HepG2 (cell line): ENCODE results near the gene REPIN1. TPM values are rescaled to one million over a fixed set of nuclear protein-coding genes. Genes with fewer than 3 reads are reported as not detected.

Experiments used
- ADNP ChIP-seq: sonication (generic); formaldehyde crosslinking; IDR thresholded peaks from 2 replicates; pipeline ENCODE4 v1.4.0; 2020; ENCODE audit warnings: missing genetic modification reagents
- AGO2 ChIP-seq: fragments of 200-400 bp; formaldehyde crosslinking; optimal IDR thresholded peaks from 2 replicates; pipeline ENCODE3; 2017; ENCODE audit warnings: mild to moderate bottlenecking, low read depth, low read length, moderate library complexity
- ERF ChIP-seq: IDR thresholded peaks from 2 replicates; pipeline ENCODE4 v1.6.1; 2018; ENCODE audit warnings: missing biosample characterization, missing genetic modification reagents
- HMG20A ChIP-seq: IDR thresholded peaks from 2 replicates; pipeline ENCODE4 v1.6.1; 2016; ENCODE audit warnings: borderline replicate concordance
- ISL2 ChIP-seq: sonication (generic); formaldehyde crosslinking; IDR thresholded peaks from 2 replicates; pipeline ENCODE4 v1.5.0; 2020; ENCODE audit warnings: missing genetic modification reagents
- KLF13 ChIP-seq: sonication (generic); formaldehyde crosslinking; IDR thresholded peaks from 2 replicates; pipeline ENCODE4 v1.4.0; 2020; ENCODE audit warnings: mild to moderate bottlenecking, missing genetic modification reagents
- SPEN ChIP-seq: sonication (generic); formaldehyde crosslinking; IDR thresholded peaks from 2 replicates; pipeline ENCODE4 v1.5.1; 2020; ENCODE audit warnings: low read depth, mild to moderate bottlenecking, missing genetic modification reagents
- ZFP62 ChIP-seq: sonication (generic); formaldehyde crosslinking; IDR thresholded peaks from 2 replicates; pipeline ENCODE4 v1.4.0; 2020; ENCODE audit warnings: missing genetic modification reagents
- ZNF441 ChIP-seq: sonication (generic); formaldehyde crosslinking; IDR thresholded peaks from 2 replicates; pipeline ENCODE4 v1.7.0; 2021; ENCODE audit warnings: missing genetic modification reagents, borderline replicate concordance
- ZNF556 ChIP-seq: sonication (generic); formaldehyde crosslinking; IDR thresholded peaks from 2 replicates; pipeline ENCODE4 v1.4.0; 2020; ENCODE audit warnings: mild to moderate bottlenecking, missing genetic modification reagents, borderline replicate concordance
- ZNF644 ChIP-seq: IDR thresholded peaks from 2 replicates; pipeline ENCODE4 v1.6.1; 2016; ENCODE audit warnings: low read depth
- polyA plus RNA-seq, 8 experiments: library from polyadenylated mRNA; depleted of rRNA in 3 of 8; stranded (reverse) in 7 of 8; unstranded in 1 of 8; fragments of >200 nt; fragmentation: Illumina TruSeq in 4 of 8; extraction: Trizol in 4 of 8; gene quantifications; 2 replicates each; pipeline versions ENCODE4 v1.2.1 to v1.2.3, GENCODE V29; 2011 to 2016; ENCODE audit warnings: low read depth in 4 of 8, missing spikeins in 1 of 8, mixed read lengths in 1 of 8; ENCODE audit not compliant: insufficient read depth in 1 of 8
- total RNA-seq, 5 experiments: library from RNA; depleted of rRNA; stranded (reverse); fragments of >200 nt; fragmentation: Illumina TruSeq; extraction: Trizol; gene quantifications; 2 replicates each; pipeline ENCODE4 v1.2.3, GENCODE V29; 2016; ENCODE audit warnings: low read depth in 1 of 5
- TF ChIP-seq, protein P1 (sequence below): IDR thresholded peaks from 2 replicates; pipeline ENCODE4 v1.6.1; 2016; ENCODE audit warnings: low read depth
- TF ChIP-seq, protein P2 (sequence below): sonication (generic); formaldehyde crosslinking; IDR thresholded peaks from 2 replicates; pipeline ENCODE4 v1.4.0; 2020; ENCODE audit warnings: missing genetic modification reagents
- TF ChIP-seq, protein P3 (sequence below): sonication (generic); formaldehyde crosslinking; IDR thresholded peaks from 2 replicates; pipeline ENCODE4 v1.4.0; 2020; ENCODE audit warnings: missing genetic modification reagents
- TF ChIP-seq, protein P4 (sequence below): sonication (generic); formaldehyde crosslinking; IDR thresholded peaks from 2 replicates; pipeline ENCODE4 v1.4.0; 2020; ENCODE audit warnings: mild to moderate bottlenecking, missing genetic modification reagents

The REPIN1 gene
- total and polyA plus RNA-seq, 2 of the 13 experiments (the other 11 are each of a cell fraction or from before 2014, with no cell fraction given): 69.9 to 108 TPM

DNA sequence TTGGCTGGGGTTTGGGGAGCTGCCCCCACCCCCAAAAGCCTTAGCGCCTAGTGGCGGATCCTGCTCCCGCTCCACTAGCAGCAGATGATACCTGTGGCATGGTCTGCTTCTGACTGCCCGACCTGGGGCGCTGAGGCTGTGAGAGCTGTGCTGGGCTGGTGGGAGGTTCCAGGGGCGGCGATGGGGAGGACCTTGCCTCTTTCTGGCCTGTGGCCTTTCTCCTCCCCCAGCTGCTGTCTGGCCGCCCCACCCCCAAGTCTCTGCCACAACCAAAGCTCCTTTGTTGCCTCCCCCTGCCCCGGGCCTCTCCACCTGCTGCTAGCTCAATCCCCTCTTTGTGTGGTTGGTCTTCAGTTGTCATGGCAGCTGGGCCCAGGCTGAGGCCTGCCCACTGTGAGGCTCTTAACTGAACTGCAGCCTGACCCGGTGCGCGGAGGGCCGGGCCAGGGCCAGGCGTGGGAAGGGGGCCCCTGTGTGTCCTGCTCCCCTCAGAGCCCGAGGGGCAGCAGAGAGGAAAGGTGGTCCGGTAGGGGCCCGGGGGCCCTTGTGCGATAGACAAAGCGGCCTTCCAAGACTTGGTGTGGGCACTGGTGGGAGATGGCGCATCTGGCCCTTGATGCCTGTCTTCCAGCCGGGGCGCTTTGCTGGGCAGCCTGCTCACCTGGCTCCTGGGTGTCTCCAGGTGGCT is 15.2 kb downstream of the REPIN1 start (continued):
- TF ChIP-seq HMG20A (no peak), ZFP62 (no peak), KLF13 (no peak), AGO2 (peak; percentile 75), ZNF644 (CRISPR knock-in tag) (peak; percentile 47; the same call in 1 of the 2 replicates), ERF (CRISPR knock-in tag) (peak; percentile 57), ZNF556 (CRISPR knock-in tag) (no peak; the same call in 1 of the 2 replicates), ZNF441 (CRISPR knock-in tag) (no peak), ADNP (CRISPR knock-in tag) (no peak), ISL2 (CRISPR knock-in tag) (peak; percentile 57), SPEN (peak; percentile 84)
- TF ChIP-seq, protein P1, sequence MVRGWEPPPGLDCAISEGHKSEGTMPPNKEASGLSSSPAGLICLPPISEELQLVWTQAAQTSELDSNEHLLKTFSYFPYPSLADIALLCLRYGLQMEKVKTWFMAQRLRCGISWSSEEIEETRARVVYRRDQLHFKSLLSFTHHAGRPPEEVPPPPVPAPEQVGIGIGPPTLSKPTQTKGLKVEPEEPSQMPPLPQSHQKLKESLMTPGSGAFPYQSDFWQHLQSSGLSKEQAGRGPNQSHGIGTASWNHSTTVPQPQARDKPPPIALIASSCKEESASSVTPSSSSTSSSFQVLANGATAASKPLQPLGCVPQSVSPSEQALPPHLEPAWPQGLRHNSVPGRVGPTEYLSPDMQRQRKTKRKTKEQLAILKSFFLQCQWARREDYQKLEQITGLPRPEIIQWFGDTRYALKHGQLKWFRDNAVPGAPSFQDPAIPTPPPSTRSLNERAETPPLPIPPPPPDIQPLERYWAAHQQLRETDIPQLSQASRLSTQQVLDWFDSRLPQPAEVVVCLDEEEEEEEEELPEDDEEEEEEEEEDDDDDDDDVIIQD (CRISPR knock-in tag): no peak
- TF ChIP-seq, protein P2, sequence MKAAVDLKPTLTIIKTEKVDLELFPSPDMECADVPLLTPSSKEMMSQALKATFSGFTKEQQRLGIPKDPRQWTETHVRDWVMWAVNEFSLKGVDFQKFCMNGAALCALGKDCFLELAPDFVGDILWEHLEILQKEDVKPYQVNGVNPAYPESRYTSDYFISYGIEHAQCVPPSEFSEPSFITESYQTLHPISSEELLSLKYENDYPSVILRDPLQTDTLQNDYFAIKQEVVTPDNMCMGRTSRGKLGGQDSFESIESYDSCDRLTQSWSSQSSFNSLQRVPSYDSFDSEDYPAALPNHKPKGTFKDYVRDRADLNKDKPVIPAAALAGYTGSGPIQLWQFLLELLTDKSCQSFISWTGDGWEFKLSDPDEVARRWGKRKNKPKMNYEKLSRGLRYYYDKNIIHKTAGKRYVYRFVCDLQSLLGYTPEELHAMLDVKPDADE (CRISPR knock-in tag): no peak
- TF ChIP-seq, protein P3, sequence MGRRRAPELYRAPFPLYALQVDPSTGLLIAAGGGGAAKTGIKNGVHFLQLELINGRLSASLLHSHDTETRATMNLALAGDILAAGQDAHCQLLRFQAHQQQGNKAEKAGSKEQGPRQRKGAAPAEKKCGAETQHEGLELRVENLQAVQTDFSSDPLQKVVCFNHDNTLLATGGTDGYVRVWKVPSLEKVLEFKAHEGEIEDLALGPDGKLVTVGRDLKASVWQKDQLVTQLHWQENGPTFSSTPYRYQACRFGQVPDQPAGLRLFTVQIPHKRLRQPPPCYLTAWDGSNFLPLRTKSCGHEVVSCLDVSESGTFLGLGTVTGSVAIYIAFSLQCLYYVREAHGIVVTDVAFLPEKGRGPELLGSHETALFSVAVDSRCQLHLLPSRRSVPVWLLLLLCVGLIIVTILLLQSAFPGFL (CRISPR knock-in tag): no peak
- TF ChIP-seq, protein P4, sequence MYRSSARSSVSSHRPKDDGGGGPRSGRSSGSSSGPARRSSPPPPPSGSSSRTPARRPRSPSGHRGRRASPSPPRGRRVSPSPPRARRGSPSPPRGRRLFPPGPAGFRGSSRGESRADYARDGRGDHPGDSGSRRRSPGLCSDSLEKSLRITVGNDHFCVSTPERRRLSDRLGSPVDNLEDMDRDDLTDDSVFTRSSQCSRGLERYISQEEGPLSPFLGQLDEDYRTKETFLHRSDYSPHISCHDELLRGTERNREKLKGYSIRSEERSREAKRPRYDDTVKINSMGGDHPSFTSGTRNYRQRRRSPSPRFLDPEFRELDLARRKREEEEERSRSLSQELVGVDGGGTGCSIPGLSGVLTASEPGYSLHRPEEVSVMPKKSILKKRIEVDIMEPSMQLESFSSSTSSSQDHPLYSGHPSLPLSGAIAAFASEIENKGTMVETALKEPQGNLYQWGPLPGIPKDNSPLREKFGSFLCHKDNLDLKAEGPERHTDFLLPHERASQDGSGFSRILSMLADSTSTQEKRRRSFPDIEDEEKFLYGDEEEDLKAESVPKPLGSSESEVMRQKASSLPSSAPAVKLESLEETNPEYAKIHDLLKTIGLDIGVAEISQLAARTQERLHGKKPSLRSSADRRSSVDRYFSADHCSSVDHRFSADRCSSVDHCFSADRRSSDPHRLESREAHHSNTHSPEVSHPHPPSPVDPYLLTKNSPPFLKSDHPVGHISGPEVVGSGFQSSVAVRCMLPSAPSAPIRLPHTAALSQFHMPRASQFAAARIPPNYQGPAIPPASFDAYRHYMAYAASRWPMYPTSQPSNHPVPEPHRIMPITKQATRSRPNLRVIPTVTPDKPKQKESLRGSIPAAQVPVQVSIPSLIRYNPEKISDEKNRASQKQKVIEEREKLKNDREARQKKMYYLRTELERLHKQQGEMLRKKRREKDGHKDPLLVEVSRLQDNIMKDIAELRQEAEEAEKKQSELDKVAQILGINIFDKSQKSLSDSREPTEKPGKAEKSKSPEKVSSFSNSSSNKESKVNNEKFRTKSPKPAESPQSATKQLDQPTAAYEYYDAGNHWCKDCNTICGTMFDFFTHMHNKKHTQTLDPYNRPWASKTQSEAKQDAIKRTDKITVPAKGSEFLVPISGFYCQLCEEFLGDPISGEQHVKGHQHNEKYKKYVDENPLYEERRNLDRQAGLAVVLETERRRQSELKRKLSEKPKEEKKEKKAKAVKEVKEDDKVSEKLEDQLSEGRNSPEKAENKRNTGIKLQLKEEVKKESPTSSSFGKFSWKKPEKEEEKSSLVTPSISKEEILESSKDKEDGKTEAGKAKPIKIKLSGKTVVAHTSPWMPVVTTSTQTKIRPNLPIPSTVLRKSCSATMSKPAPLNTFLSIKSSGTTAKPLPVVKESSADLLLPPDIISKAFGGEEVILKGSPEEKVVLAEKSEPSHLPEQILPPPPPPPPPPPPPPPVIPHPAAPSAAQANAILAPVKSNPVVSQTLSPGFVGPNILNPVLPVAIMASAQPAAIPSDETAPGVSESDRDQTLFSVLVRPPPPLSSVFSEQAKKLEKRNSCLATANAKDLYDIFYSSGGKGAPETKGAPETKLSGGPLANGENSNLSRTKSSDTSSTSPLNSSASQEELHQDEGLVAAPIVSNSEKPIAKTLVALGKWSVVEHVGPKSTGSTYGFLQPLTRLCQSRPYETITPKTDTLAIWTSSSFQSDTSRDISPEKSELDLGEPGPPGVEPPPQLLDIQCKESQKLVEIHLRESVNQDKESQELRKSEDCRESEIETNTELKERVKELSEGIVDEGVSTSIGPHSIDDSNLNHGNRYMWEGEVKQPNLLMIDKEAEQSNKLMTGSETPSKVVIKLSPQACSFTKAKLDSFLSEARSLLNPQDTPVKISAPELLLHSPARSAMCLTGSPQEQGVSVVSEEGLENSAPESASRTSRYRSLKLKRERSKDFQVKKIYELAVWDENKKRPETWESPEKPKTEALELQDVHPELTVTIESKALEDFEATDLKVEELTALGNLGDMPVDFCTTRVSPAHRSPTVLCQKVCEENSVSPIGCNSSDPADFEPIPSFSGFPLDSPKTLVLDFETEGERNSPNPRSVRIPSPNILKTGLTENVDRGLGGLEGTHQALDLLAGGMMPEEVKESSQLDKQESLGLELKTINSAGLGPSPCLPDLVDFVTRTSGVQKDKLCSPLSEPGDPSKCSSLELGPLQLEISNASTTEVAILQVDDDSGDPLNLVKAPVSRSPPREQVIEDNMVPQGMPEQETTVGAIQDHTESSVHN: no peak
